GM21786 (cell line): ENCODE results near the gene LHX4.

Source experiments
- ATAC-seq: cut with Tn5 transposase; IDR thresholded peaks from one replicate; pipeline ENCODE4 v1.9.1; 2021; ENCODE audit not compliant: unreplicated experiment

Gene LHX4

DNA sequence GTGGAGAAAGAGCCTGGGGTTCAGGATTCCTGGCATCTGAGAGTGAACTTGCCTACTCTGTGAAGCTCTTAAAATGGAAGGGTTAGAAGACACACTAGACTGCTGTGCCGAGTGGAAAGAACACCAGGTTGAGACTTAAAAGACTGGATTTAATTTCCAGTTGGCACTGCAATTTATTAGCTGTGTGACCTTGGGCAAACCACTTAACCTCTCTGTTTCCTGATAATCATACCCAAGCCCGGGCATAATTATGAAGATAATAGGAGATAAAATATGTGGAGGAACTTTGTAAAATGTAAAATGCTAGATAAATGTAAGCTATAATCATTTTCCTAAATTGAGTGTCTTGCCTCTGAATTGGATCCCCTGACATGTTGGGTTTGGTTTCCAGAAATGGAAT lies 4.7 kb upstream of the LHX4 start:
- ATAC-seq, result no peak

DNA sequence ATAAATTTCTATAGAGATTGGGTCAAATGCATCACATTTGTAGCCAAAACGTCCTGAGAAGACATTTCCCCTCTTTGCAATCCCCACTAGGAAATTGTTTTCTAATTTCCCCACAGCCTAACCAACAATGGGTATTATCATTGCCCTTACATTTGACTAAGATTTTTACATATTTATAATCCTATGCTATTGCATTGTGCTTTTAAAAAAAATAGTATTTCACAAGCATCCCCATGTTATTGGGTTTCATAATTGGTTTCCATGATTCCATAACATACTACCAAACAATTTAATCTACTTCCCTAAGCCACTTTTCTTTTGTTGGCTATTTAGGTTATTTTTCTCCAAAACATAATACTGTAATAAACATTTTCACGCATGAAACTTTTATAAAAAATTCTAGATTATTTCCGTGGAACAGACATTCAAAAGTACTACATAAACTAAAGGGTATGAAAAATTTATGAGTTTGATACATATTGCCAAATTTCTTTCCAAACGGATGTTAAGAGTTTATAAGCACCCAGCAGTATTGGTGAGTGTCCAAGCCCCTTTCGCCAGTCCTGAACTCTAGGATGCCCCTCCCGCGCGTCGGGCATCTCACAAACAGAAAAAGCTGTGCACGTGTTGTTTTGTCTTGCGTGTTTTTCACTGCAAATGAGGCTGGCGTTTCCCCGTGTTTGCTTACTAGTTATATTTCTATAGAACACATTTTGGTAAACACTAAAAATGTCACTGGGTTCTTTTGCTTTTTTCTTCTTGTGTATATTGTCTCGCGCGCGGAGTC lies 2.0 kb upstream of the LHX4 start:
- no peak for ATAC-seq

DNA sequence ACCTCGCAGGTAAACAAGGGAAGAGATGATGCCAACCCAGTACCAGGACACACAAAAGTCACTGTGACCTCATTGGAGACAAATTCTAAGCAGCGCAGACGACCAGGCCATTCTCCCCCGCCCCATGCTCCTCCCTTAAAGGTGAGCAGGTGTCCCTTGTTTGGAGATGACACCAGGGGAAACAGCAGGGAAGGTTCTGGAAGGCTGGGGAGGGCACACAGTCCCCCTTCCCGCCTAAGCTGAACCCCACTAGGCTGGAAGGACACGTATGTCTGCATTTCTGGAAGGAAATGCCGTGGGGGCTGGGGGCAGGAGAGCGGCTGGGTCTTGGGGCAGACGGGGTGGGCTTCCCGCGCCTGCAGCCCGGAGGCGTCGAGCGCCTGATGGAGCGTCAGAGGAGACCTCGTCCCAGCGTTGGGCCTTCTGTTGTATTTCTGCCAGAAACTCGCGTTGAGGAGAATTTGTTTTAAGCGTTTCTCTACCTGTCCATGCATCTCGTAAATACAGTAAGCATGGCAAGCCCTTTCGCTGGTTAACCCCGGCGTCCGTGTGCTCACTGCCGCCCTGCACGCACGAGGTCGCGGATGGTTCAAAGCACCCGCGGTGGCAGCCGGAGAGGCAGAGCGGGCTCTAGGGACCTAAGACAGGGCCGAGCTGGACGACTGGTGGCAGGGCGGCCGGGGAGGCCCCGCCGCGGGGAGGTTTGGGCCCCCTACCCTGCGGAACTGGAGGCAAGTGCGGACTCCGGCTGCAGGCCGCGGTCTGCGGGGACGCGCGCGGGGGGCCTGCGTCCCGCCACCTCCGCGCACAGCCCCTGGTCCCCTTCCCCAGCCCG lies 1.2 kb upstream of the LHX4 start:
- ATAC-seq, result no peak

GRCh38 chr1:180230416-180230790 lies 339 bp downstream of the LHX4 start:
- ATAC-seq, result no peak

DNA sequence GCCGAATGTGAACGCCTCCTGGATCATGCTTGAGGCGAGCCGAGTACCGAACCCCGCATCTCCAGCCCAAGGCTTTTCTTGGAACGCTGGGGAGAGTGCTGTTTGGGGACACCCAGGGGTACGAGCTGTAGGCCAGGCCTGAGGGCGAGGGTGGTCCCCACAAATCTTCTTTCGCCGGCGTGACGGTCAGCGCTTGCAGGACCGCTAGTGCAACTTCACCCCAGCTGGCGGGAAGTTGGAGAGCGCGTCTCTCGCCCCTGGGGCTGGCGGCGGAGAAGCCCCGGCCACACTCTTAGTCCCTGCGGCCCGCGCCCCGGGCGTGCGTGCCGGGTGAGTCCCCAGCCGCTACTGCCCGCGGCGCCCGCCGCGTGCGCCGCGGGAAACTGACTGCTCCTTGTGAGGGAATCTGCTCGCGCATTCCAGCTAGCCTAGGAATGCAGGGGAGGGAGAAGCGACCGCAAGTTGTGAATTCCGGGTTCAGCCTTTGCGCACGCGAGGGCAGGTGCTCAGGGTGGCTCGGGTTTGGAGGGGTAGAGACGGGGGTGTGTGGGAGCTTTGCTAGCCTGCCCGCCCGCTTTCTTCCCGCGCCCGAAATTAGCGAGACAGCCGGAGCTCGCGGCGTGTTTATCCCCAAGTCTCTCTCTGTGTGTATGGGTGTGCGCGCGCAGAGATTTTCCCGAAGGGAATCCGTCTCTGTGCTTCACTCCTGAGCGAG lies 884 bp downstream of the LHX4 start:
- no peak for ATAC-seq

- ATAC-seq, result no peak
These were observed 1.4 kb downstream of the LHX4 start for GRCh38 chr1:180231506-180231921.

DNA sequence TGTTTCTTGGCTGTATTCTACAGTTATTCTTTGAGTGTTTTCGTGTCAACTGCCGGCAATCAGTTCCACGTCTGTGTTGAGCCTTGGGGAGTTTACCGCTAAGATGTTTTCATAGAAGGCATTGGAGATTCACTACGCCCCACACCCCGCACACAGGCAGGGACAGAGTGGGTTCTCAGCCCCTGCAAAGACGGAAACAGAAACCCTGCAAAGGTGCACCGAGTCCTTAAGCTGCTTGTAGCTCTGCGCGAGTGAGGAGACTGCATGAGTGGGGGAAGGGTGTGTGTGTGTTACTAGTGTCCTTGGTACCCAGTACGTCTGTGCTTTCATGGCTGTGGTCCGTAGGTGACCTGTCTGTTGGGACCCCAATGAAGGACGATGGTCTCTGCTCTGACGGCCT lies 1.9 kb downstream of the LHX4 start:
- no peak for ATAC-seq

- ATAC-seq, result no peak
These were observed 2.5 kb downstream of the LHX4 start for GRCh38 chr1:180232521-180233043.

DNA sequence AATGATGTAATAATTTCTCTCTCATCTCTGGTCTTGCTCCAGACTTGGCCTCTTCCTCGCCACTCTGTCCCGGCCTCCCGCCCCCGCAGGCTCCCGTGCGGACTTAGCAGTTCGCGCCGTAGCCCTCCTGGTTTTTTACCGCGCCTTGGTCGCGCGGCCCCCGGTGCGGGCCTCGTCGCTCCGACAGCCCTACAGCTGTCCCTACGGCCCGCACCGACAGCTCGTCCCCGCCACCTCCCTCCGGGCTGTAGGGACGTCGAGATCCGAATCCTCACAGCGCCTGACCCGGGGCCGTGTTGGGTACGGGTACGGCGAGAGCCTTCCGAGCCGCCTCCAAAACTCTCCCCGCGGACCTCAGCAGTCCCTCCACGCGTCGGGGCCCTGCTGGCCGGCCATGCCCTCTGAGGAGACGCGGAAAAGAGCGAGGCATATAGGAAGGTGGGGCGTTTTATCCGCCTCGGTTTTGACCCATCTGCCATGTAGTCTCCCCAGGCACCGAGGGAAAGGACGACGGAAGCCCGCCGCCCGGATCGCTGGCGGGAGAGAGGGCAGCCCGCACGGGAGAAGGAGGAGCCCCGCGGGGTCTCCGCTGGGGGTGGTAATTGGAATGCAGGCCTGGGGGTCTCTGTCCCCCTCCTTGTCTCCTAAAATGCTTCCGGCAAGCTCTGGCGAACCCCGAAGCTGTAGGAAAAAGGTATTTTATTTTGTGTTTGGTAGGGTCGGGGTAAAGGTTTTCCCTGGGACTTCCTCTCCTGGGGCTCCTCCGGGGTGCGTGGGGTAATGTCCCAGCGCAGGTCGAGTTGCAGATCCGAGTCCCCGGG lies 3.3 kb downstream of the LHX4 start:
- no peak for ATAC-seq

GRCh38 chr1:180234369-180235076 lies 4.5 kb downstream of the LHX4 start:
- no peak for ATAC-seq

GRCh38 chr1:180235077-180235501 lies 5.0 kb downstream of the LHX4 start:
- ATAC-seq, result no peak

DNA sequence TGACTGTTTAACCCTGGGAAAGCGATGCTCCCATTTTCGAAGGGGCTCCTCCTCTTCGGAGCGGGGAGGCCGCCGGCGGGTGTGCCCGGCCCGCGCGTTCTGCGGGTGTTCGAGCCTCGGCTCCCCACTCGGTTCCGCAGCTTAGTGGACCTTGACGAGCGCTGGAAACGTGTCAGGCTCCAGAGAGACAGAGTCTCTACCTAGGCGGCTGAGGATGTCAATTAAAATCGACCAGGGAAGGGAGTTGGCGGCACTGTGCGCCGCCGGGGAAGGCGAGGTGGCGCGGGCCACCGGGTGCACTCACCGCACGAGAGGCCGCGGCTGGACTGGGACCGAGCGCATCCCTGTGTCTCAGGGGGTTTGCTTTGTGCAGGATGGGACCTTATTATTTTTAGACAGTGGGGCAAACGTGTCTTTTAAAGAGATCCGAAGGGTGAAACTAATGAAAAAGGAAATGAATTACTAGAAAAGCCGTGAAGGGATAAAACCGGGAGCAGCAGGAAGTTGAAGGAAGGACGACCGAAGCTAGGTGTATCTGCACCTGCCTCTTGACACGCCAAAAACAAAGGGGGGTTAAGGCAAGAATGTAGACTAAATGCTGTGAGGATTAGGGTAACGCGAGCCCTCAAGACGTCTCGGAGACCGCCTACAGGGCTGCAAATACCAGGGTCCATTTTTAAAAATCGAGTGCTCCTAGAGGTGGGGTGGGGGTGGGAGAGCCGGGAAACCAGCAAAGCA lies 5.6 kb downstream of the LHX4 start:
- ATAC-seq, result no peak

DNA sequence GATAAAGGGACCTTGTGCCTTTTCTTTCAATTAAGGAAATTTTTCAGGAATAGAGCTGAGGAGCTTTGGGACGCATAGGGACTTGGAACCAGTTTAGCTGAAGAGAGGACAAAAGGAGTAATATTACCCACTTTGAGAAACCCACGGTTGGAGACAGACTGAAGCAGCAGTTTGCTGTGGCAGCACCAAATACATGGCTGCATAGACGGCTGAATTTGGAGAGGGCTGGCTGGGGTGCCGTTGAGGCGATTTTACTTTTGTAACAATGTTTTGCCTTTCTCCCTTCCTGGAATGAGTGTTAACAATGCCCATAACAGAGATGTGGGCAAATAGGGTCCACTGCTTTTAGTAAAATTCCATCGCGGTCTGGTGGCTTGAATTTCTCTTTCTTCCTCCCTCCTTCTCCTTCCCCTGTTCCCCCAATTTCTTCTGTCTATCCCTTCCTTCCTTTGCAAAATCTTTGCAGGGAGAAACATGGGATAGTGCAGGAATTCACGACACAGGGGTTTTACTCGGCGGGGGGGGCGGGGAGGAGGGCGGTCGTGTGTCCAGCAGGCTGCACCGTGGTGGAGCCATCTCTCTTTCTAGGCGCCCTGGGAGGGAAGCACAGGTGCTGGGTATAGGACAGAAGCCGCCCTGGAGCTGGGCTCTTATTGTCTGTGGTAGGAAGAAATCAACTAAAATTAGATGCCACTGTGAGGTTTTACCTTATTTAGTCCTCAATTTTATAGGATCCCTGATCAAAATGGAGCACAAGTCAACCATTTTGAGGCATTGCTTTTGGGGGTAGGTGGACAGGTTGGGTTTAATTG lies 6.8 kb downstream of the LHX4 start:
- ATAC-seq, result no peak

GRCh38 chr1:180237869-180238476 lies 7.9 kb downstream of the LHX4 start:
- no peak for ATAC-seq

GRCh38 chr1:180238675-180239074 lies 8.6 kb downstream of the LHX4 start:
- ATAC-seq, result no peak

DNA sequence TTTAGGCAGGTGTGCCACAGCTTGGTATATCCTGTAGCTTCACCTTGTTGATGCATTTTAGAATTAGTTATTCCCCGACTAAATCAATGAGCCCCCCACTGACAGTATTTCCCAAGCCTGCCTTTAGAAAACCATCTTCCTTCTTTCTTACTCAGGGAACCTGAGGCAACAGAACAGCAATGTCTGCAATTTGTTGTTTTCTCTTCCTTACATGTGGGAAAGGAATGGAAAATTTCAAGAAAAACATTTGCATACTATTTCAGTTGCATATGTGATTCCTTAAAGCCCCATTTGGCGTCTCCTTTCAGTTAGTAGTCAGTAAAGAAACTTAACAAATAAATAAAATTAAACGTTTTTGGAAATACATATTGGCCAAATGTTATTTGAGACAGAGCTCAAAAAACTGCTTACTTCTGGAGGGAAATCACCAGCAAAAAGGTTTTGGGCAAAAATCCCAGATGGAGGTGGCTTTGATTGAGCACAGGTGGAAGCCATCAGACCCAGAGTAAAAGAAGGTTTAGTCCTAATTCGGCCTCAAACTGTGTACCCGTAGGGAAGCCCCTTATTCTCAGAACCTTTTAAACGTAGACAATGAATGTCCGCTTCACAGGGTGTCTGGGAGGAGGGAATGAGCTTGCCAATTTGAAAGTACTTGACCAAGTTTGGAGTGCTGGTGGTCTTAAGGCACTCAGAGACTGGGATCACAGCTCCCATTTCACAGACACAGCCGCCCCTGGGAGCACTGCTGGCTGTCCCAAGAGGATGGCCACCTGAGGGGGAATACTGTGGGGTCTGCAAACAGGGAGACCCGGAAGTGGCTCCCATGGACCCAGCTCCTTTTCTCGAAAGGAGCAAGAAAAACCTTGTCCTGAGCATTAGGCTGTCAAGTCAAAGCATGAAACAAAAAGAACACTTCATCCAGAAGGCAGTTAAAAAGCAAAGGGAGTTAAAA lies 9.4 kb downstream of the LHX4 start:
- no peak for ATAC-seq
